IPS-18c (cell line): ENCODE measurements around the gene UBE2J1.

Experiments
- H3K4me3 ChIP-seq: 2 replicates; pipeline ENCODE4 v1.7.0; 2013; ENCODE audit warnings: low read depth, mild to moderate bottlenecking, low read length, moderate library complexity; ENCODE audit not compliant: insufficient read depth
- H3K9me3 ChIP-seq: one replicate; pipeline ENCODE4 v1.6.1; 2013; ENCODE audit warnings: mild to moderate bottlenecking, low read length, moderate library complexity; ENCODE audit not compliant: control insufficient read depth, insufficient read depth

UBE2J1 gene

GRCh38 chr6:89346433-89346832 lies 6.1 kb downstream of the UBE2J1 start:
- Histone ChIP-seq H3K4me3 (no peak overlapping the region), H3K9me3 (no peaks in the 10 kb centered on the region)

GRCh38 chr6:89339565-89339964 lies 13.0 kb downstream of the UBE2J1 start:
- H3K4me3 ChIP-seq, result no peak overlapping the region

GRCh38 chr6:89335164-89335563 lies 17.4 kb downstream of the UBE2J1 start:
- Histone ChIP-seq H3K9me3 (no peaks in the 10 kb centered on the region), H3K4me3 (no peak overlapping the region)

More at GRCh38 chr6:89339565-89339964, 13.0 kb downstream of the UBE2J1 start:
- no peaks in the 10 kb centered on the region for H3K9me3 ChIP-seq

GRCh38 chr6:89330910-89331309 lies 21.6 kb downstream of the UBE2J1 start:
- H3K9me3 ChIP-seq, result no peaks in the 10 kb centered on the region
- H3K4me3 ChIP-seq, result no peak overlapping the region

- no peak overlapping the region for H3K4me3 ChIP-seq
- no peaks in the 10 kb centered on the region for H3K9me3 ChIP-seq
These were observed 23.5 kb downstream of the UBE2J1 start for GRCh38 chr6:89328976-89329375.

GRCh38 chr6:89324304-89324703 lies 28.2 kb downstream of the UBE2J1 start:
- no peaks in the 10 kb centered on the region for H3K9me3 ChIP-seq

GRCh38 chr6:89323511-89323971 lies 29.0 kb downstream of the UBE2J1 start:
- Histone ChIP-seq H3K9me3 (no peaks in the 10 kb centered on the region), H3K4me3 (no peak overlapping the region)

More at GRCh38 chr6:89324304-89324703, 28.2 kb downstream of the UBE2J1 start:
- H3K4me3 ChIP-seq, result no peak overlapping the region

GRCh38 chr6:89321131-89321970 lies 31.2 kb downstream of the UBE2J1 start:
- Histone ChIP-seq H3K4me3 (no peak overlapping the region), H3K9me3 (no peaks in the 10 kb centered on the region)

- no peaks in the 10 kb centered on the region for H3K9me3 ChIP-seq
- no peak overlapping the region for H3K4me3 ChIP-seq
These were observed 32.4 kb downstream of the UBE2J1 start for GRCh38 chr6:89320012-89320559.

GRCh38 chr6:89317067-89317466 lies 35.5 kb downstream of the UBE2J1 start:
- Histone ChIP-seq H3K4me3 (no peak overlapping the region), H3K9me3 (no peaks in the 10 kb centered on the region)

GRCh38 chr6:89315249-89315885 lies 37.2 kb downstream of the UBE2J1 start, which contains the start of gene GABRR2:
Gene GABRR2, minus strand, starts transcription at chr6:89315299. Its CDS starts 134 bp downstream, at chr6:89315165.
- Histone ChIP-seq H3K4me3 (no peak within 1 kb of the TSS), H3K9me3 (no peaks in the 10 kb centered on the region)

GRCh38 chr6:89314692-89315091 lies 37.8 kb downstream of the UBE2J1 start:
- no peak overlapping the region for H3K4me3 ChIP-seq
- H3K9me3 ChIP-seq, result no peaks in the 10 kb centered on the region

- no peak overlapping the region for H3K4me3 ChIP-seq
- no peaks in the 10 kb centered on the region for H3K9me3 ChIP-seq
These were observed 39.5 kb downstream of the UBE2J1 start for GRCh38 chr6:89313006-89313405.

- no peak overlapping the region for H3K4me3 ChIP-seq
These were observed 40.5 kb downstream of the UBE2J1 start for GRCh38 chr6:89311853-89312531.

GRCh38 chr6:89311530-89311852 lies 41.0 kb downstream of the UBE2J1 start:
- no peaks in the 10 kb centered on the region for H3K9me3 ChIP-seq
- no peak overlapping the region for H3K4me3 ChIP-seq

More at GRCh38 chr6:89311853-89312531, 40.5 kb downstream of the UBE2J1 start:
- H3K9me3 ChIP-seq, result no peaks in the 10 kb centered on the region

GRCh38 chr6:89310929-89311328 lies 41.6 kb downstream of the UBE2J1 start:
- H3K9me3 ChIP-seq, result no peaks in the 10 kb centered on the region

GRCh38 chr6:89308525-89309395 lies 43.8 kb downstream of the UBE2J1 start:
- Histone ChIP-seq H3K4me3 (no peak overlapping the region), H3K9me3 (no peaks in the 10 kb centered on the region)

More at GRCh38 chr6:89310929-89311328, 41.6 kb downstream of the UBE2J1 start:
- H3K4me3 ChIP-seq, result no peak overlapping the region
